Lung (tissue), 12 donors: ENCODE measurements around the gene PFKM. TPM values are rescaled to one million over a fixed set of nuclear protein-coding genes. Genes with fewer than 3 reads are reported as not detected.
"Not testable (repeated sequence)": the region's sequence is repeated elsewhere in the genome, so short reads cannot be mapped to it uniquely, and the experiment has no call there.

ENCODE experiments used
- ATAC-seq: fragments of 200-7000 bp; cut with Tn5 transposase; one replicate; pipeline ENCODE4 v1.9.1; 2020; ENCODE audit warnings: moderate number of reproducible peaks; ENCODE audit not compliant: insufficient read depth, low FRiP score
- DNase-seq, 3 donors: peaks; one replicate each; pipeline ENCODE4 v3.0.0-alpha.2; 2013 to 2017
- H3K27ac ChIP-seq, 2 donors: one replicate each; pipeline ENCODE4 v1.5.1; 2013; ENCODE audit warnings: mild to moderate bottlenecking in 2 of 2, moderate library complexity in 2 of 2, control low read depth in 1 of 2, inconsistent platforms in 1 of 2, low read depth in 1 of 2, low read length in 1 of 2
- H3K27me3 ChIP-seq, 3 donors: one replicate each; pipeline ENCODE4 v1.5.1; 2013; ENCODE audit warnings: low read length in 2 of 3; ENCODE audit not compliant: control insufficient read depth in 3 of 3, insufficient read depth in 3 of 3
- H3K36me3 ChIP-seq, 4 donors: one replicate each; pipeline ENCODE4 v1.5.1; 2013; ENCODE audit warnings: low read length in 4 of 4, mild to moderate bottlenecking in 1 of 4, moderate library complexity in 1 of 4; ENCODE audit not compliant: control insufficient read depth in 4 of 4, insufficient read depth in 4 of 4
- H3K4me1 ChIP-seq, 5 donors: one replicate each; pipeline ENCODE4 v1.5.1; 2013; ENCODE audit warnings: low read length in 5 of 5, mild to moderate bottlenecking in 2 of 5, moderate library complexity in 1 of 5; ENCODE audit not compliant: control insufficient read depth in 5 of 5, insufficient read depth in 5 of 5
- H3K4me3 ChIP-seq: one replicate; pipeline ENCODE4 v1.5.1; 2013; ENCODE audit warnings: mild to moderate bottlenecking, control low read depth, moderate library complexity
- H3K9ac ChIP-seq, 2 donors: one replicate each; pipeline ENCODE4 v1.5.1; 2013; ENCODE audit warnings: low read length in 2 of 2, control low read depth in 1 of 2; ENCODE audit not compliant: insufficient read depth in 1 of 2
- H3K9me3 ChIP-seq, 4 donors: one replicate each; pipeline ENCODE4 v1.5.1; 2013; ENCODE audit warnings: low read length in 3 of 4, mild to moderate bottlenecking in 1 of 4, moderate library complexity in 1 of 4; ENCODE audit not compliant: control insufficient read depth in 4 of 4, insufficient read depth in 3 of 4
- CTCF ChIP-seq: IDR thresholded peaks from 2 replicates; pipeline ENCODE4 v1.5.1; 2012; ENCODE audit warnings: mild to moderate bottlenecking; ENCODE audit errors: control extremely low read depth, extremely low read depth
- WGBS, 2 donors: extraction: QIAGEN DNeasy Blood & Tissue Kit; methylation state at CpG; one replicate each; pipeline ENCODE4 v1.1.7; 2013; 5-methylcytosine and 5-hydroxymethylcytosine counted together
- polyA plus RNA-seq, 2 donors: library from polyadenylated mRNA; stranded (reverse); fragments of 200-250 nt; gene quantifications; one replicate each; pipeline ENCODE4 v1.2.1, GENCODE V29; 2013
- total RNA-seq, 2 donors: library from RNA; depleted of rRNA in 1 of 2; stranded (reverse); fragments of >200 nt in 1 of 2; gene quantifications; one replicate each; pipeline ENCODE4 v1.2.1, GENCODE V29; 2014 to 2021
- donor health status: control.
- donor health status: control.
- donor health status: Bipolar disorder and iron deficiency.
- donor health status: healthy.
- donor health status: DM: yes; HTN: yes; CAD: no.

Gene PFKM
- total and polyA plus RNA-seq, 4 donors: 14.0 to 48.9 (median 30.4) TPM

GRCh38 chr12:48151103-48151771 is 32.1 kb downstream of the PFKM start:
- H3K27me3 ChIP-seq: no peaks in the 10 kb centered on the region
- 75 to 78% methylated on average over 2 of the region's 2 CpGs for WGBS, 2 donors
- H3K4me1 ChIP-seq: peaks cover 0 to 7% (median under 1%) of the 10 kb centered on the region in 5 donors
- no peak for DNase-seq
- peaks cover 25 to 42% (median 34%) of the 10 kb centered on the region in 4 donors for H3K36me3 ChIP-seq
- ATAC-seq: no peak
- no peaks in the 10 kb centered on the region for H3K9me3 ChIP-seq
- no peak overlapping the region for H3K9ac ChIP-seq
- H3K4me3 ChIP-seq: no peak overlapping the region
- peak overlapping the region in 1 of 2 donors; percentile 29 for H3K27ac ChIP-seq
- TF ChIP-seq CTCF: no peak

- WGBS, 2 donors: 97 to 98% methylated on average over 5 of the region's 5 CpGs
- peaks cover 6 to 18% (median 11%) of the 10 kb centered on the region in 4 donors for H3K36me3 ChIP-seq
- H3K9ac ChIP-seq, H3K27me3 ChIP-seq, H3K27ac ChIP-seq, ATAC-seq, H3K4me1 ChIP-seq, H3K9me3 ChIP-seq, DNase-seq, H3K4me3 ChIP-seq: not testable (repeated sequence)
These were observed 36.6 kb downstream of the PFKM start for GRCh38 chr12:48155786-48156185.

DNA sequence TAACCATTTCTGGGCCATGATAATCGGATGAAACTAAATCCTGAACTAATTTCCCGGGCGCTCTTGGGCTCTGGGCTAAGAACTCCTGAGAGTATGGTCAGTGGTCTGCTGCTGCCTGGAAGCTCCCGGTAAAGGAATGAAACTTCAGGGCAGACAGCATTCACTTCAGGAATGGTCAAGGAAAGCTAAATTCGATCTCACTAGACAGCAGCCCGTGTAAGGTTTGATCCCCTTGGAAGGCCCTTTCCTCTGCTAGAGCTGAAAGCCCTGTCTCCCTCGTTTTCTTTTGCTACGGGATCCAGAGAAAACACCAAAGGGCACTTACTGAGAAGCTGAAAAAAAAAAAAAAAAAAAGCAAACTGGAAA is 37.5 kb downstream of the PFKM start:
- Histone ChIP-seq H3K27ac (peak overlapping the region; percentile 82 to 90), H3K9me3 (no peaks in the 10 kb centered on the region), H3K27me3 (no peaks in the 10 kb centered on the region), H3K36me3 (peaks cover 0 to 9% (median 5%) of the 10 kb centered on the region in 4 donors), H3K4me3 (peak overlapping the region; percentile 85), H3K9ac (peak overlapping the region in 1 of 2 donors; percentile 67), H3K4me1 (peaks cover 0 to 11% (median 3%) of the 10 kb centered on the region in 5 donors)
- WGBS, 2 donors: 29 to 32% methylated on average over 8 of the region's 8 CpGs
- no peak for TF ChIP-seq CTCF
- ATAC-seq (no peak), DNase-seq (no peak)

DNA sequence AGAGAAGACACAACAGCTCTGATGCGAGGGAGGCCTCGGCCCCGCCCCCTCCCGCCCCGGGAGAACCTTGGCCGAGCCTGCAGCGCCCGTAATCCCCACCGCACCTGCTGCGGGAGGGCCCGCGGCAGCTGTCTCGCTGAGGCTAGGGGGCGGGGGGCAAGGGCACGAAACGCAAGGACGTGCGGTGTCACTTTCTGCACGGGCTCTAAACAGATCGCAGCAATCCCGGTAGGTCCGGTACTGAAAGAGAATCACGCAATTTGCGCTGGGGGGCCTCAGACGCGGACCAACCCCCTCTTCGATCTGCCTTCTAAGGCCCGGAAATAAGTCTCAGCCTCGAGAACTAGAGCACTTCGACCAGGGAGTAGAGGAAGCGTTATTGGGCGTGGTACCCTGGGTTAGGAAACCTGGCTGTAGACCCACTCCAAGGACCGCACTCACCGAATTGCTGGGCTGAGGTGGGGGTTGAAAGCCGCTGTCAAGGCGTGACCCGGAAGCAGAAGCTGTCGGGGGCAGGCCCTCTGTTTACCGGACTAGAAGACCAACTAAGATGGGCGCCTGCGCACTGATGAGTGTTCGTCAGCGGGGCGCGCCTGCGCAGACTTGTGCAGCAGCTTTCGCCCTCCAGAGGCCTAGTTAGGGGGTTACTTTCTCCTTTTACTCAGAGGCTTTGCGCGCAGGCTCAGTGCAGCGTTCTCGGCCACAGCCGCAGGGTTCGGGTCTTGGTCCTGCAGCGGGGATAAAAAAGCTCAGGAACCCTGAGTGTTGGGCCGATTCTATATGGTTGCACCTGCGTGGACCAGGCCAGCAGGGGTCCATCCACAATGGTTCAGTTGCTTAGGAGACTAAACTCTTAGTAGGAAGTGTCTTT is 38.1 kb downstream of the PFKM start, which contains the start of gene ASB8:
Gene ASB8, minus strand, starts transcription at position 498 of the 871 bp plus-strand sequence. CDS start 4,019 bp downstream, outside the sequence.
- Histone ChIP-seq H3K36me3 (peaks cover 0 to 7% (median 4%) of the 10 kb centered on the region in 4 donors), H3K27me3 (no peaks in the 10 kb centered on the region), H3K4me3 (peak within 1 kb of the TSS; percentile 85), H3K9ac (peak within 1 kb of the TSS in 1 of 2 donors; percentile 85), H3K9me3 (no peaks in the 10 kb centered on the region), H3K27ac (peak within 1 kb of the TSS; percentile 85 to 90), H3K4me1 (peaks cover 0 to 11% (median 3%) of the 10 kb centered on the region in 5 donors)
- DNase-seq (peak; percentile 99), ATAC-seq (peak; percentile 99)
- peak; percentile 0 for TF ChIP-seq CTCF
- WGBS, 2 donors: 1% methylated on average over 55 to 56 of the region's 56 CpGs
